Astrocyte (in vitro differentiated cells and primary cell): ENCODE data around the gene TMEM37.

Source experiments
- EZH2 ChIP-seq: IDR thresholded peaks from 2 replicates; pipeline ENCODE4 v1.6.1; 2012; ENCODE audit warnings: mild to moderate bottlenecking, low read length, inconsistent platforms; ENCODE audit not compliant: insufficient read depth
- TF ChIP-seq, protein P1 (sequence below): IDR thresholded peaks from 2 replicates; pipeline ENCODE4 v1.5.1; 2011; ENCODE audit warnings: low read depth, mild to moderate bottlenecking, inconsistent platforms, low read length, moderate library complexity; ENCODE audit not compliant: insufficient read depth

GRCh38 chr2:119482481-119483394, 51.1 kb downstream of the TMEM37 start:
- TF ChIP-seq, protein P1, sequence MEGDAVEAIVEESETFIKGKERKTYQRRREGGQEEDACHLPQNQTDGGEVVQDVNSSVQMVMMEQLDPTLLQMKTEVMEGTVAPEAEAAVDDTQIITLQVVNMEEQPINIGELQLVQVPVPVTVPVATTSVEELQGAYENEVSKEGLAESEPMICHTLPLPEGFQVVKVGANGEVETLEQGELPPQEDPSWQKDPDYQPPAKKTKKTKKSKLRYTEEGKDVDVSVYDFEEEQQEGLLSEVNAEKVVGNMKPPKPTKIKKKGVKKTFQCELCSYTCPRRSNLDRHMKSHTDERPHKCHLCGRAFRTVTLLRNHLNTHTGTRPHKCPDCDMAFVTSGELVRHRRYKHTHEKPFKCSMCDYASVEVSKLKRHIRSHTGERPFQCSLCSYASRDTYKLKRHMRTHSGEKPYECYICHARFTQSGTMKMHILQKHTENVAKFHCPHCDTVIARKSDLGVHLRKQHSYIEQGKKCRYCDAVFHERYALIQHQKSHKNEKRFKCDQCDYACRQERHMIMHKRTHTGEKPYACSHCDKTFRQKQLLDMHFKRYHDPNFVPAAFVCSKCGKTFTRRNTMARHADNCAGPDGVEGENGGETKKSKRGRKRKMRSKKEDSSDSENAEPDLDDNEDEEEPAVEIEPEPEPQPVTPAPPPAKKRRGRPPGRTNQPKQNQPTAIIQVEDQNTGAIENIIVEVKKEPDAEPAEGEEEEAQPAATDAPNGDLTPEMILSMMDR, result no peak
- TF ChIP-seq EZH2, result no peak
